Measurements from ENCODE around the gene SORCS2.

The SORCS2 gene

GRCh38 chr4:7708981-7709380 is 516.6 kb downstream of the SORCS2 start:
- DNase-seq (ENCODE audit: low read depth, low spot score), result no peak

GRCh38 chr4:7709431-7709830 is 517.1 kb downstream of the SORCS2 start:
- DNase-seq (ENCODE audit: low read depth, low spot score), result no peak

- DNase-seq (ENCODE audit: low read depth, low spot score), result no peak
These were observed 517.8 kb downstream of the SORCS2 start for GRCh38 chr4:7710126-7710525.

- DNase-seq (ENCODE audit: low read depth, low spot score), result no peak
These were observed 518.4 kb downstream of the SORCS2 start for GRCh38 chr4:7710576-7711306.

- DNase-seq (ENCODE audit: low read depth, low spot score), result no peak
These were observed 519.1 kb downstream of the SORCS2 start for GRCh38 chr4:7711307-7711963.

- DNase-seq (ENCODE audit: low read depth, low spot score), result no peak
These were observed 519.8 kb downstream of the SORCS2 start for GRCh38 chr4:7712021-7712671.

- no peak for DNase-seq (ENCODE audit: low read depth, low spot score)
These were observed 521.4 kb downstream of the SORCS2 start for GRCh38 chr4:7713757-7714156.

- DNase-seq (ENCODE audit: low read depth, low spot score), result no peak
These were observed 521.8 kb downstream of the SORCS2 start for GRCh38 chr4:7714176-7714575.

GRCh38 chr4:7714738-7715137 is 522.4 kb downstream of the SORCS2 start:
- DNase-seq (ENCODE audit: low read depth, low spot score), result no peak

- DNase-seq (ENCODE audit: low read depth, low spot score), result no peak
These were observed 523.1 kb downstream of the SORCS2 start for GRCh38 chr4:7715271-7716009.

GRCh38 chr4:7716010-7716721 is 523.8 kb downstream of the SORCS2 start:
- DNase-seq (ENCODE audit: low read depth, low spot score), result no peak

GRCh38 chr4:7717161-7717560 is 524.8 kb downstream of the SORCS2 start:
- DNase-seq (ENCODE audit: low read depth, low spot score), result no peak

- DNase-seq (ENCODE audit: low read depth, low spot score), result no peak
These were observed 525.7 kb downstream of the SORCS2 start for GRCh38 chr4:7717946-7718490.

- no peak for DNase-seq (ENCODE audit: low read depth, low spot score)
These were observed 527.2 kb downstream of the SORCS2 start for GRCh38 chr4:7719354-7720174.

GRCh38 chr4:7721984-7722551 is 529.7 kb downstream of the SORCS2 start:
- DNase-seq (ENCODE audit: low read depth, low spot score), result no peak

GRCh38 chr4:7722766-7723387 is 530.5 kb downstream of the SORCS2 start:
- no peak for DNase-seq (ENCODE audit: low read depth, low spot score)

GRCh38 chr4:7723625-7724024 is 531.3 kb downstream of the SORCS2 start:
- DNase-seq (ENCODE audit: low read depth, low spot score), result no peak

GRCh38 chr4:7725951-7726350 is 533.6 kb downstream of the SORCS2 start:
- no peak for DNase-seq (ENCODE audit: low read depth, low spot score)

GRCh38 chr4:7726665-7727413 is 534.5 kb downstream of the SORCS2 start:
- no peak for DNase-seq (ENCODE audit: low read depth, low spot score)

Measured in iPS DF 19.7 (cell line).